NOMO-1 (cell line): Measurements from ENCODE around the gene CYP24A1.

ENCODE experiments used
- DNase-seq, 2 experiments: peaks; one replicate each; lab custom pipeline; 2025; ENCODE audit not compliant: unreplicated experiment in 2 of 2; lab: John Stamatoyannopoulos, UW

CYP24A1 gene

DNA sequence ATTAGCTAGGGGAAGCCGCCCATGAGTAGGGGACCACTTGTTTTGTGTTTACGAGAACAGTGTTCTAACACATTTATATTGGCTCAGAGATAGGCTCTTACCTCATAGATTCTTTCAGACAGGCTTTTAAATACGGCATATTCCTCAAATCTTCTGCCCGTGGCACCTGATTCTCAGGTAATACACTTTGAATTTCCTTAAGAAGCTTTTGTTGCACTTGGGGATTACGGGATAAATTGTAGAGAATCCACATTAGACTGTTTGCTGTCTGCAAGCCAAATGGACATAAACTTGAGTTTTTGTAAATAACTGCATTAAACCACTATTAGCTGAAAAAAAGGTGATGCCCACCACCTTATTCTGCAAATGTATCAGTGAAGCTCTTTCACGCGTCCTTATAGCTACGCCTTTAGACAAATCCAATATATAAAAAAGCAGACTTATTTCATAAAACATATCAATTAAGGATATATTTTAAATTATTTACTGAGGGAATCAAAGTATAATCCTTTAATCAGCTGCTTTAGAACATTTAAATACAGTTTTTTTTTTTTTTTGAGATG is 14.8 kb downstream of the CYP24A1 start:
- DNase-seq = no peak

DNA sequence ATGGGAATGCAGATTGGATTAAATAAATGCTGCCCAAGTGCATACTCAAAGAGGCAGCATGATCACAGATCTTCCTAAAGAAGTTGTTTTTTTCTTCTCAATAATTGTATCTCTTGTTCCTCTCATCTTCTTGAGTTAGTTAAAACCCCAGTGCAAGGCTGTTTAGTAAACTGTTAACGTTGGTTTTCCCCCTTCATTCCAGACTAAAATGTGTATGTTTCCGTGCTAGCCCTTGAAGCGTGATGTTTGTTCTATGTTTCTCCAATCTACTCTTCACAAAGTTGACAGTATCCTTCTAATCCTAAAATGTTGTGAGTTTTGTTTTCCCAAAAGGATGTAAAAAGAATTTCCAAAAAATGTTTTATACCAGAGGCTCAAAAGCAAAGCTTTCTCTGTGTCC is 15.6 kb downstream of the CYP24A1 start:
- no peak for DNase-seq

DNA sequence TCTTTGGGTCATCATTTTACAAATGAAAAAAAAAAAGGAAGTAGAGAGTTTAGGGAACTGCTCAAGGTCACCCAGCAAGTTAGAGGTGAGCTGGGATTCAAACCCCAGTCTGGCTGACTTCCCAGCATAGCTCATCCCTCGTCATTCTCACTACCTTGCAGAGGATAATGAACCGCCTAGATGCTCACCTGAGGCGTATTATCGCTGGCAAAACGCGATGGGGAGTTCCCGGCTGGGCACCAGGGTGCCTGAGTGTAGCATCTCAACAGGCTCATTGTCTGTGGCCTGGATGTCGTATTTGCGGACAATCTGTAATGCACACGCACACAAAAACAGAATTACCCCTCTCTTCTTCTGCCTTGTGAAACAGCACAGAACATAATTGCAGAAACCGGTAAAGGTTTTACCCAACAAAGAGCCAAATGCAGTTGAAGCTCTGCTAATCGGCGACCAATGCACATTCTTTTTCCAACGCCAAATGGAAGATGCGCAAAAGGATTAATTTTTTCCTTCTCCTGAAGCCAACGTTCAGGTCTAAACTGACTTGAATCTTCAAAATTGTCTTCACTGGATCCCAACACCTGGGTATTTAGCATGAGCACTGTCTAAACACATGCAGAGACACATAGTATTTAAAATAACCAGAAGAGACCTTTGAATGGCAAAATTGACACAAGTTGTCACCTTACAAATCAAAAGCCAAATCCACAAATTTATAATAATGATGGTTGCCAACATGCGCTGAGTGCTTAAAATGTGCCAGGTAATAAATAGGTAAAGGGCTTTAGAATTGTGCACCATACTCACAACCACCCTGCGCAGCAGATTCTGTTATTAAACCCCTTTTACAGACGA is 16.6 kb downstream of the CYP24A1 start:
- no peak for DNase-seq

DNA sequence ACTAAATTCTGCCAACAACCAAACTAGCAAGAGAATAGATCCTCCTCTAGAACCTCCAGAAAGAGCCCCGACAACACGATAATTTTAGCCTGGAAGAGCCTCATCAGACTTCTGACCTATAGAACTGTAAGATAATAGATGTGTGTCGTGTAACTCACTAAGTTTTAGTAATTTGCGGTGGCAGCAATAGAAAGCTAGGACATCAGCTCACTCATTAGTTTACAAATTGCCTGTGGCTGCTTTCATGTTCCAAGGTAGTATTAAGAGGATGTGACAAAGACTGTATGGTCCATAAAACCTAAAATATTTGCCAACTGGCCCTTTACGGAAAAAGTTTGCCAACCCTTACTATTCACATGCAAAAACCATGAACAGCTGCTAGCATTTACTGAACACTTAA is 17.3 kb downstream of the CYP24A1 start:
- no peak for DNase-seq

DNA sequence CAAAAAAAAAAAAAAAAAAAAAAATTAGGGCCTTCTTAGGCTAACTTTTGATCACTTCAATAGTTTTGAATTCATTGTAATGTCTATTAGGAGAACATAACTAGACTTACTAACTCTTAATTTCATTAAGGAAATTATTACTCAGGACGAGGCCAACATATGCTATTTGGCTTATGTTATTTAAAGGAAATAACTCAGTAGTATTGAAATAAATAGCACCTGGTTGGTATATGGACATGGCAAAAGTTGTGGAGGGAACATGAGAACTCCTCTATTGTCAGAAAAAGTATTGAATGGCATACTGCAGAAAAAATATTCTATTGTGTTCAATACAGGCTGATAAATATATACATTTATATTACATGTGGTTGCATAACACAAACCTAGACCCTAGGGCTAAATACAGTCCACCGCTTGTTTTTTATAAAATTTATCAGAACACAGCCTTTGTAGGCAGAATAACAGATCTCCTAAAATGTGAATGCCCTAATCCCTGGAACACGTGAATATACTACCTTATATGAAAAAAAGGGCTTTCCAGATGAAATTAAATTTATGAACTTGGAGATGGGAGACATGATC is 18.0 kb downstream of the CYP24A1 start:
- DNase-seq = no peak

DNA sequence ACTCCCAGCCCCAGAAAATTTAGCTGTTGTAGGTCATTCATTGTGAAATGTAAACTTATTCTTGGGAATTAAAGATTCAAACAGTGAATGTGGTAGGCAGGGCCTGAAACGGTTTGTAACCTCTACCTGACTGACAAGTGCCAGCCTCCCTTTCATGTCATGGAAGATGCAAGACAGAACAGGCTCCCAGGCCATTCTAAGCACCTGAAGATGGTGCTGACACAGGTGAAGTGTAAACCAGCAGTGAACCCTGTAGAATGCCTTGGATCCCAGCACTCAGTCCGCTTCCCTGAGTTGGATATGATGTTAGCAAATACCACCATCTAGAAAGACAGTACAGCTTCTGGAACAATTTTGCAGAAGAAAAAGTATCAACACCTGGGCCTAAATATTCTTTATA is 19.3 kb downstream of the CYP24A1 start:
- no peak for DNase-seq

DNA sequence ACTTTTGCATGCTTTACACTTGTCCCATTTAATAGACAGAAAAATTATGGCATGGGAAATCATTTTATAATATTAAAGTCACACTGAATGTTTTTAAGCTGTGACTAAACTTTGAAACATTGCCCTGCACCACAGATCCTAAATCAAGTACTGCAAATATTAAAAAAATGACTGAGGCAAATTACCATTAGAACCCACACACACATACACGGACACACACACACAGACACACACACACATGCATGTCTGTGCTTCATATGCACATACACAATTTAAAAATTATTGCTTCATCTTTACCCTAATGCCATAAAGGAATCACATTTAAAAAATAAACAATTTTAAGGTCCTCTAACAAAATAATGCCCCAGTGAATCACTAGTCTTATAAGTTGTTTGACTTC is 19.9 kb downstream of the CYP24A1 start:
- DNase-seq = no peak

DNA sequence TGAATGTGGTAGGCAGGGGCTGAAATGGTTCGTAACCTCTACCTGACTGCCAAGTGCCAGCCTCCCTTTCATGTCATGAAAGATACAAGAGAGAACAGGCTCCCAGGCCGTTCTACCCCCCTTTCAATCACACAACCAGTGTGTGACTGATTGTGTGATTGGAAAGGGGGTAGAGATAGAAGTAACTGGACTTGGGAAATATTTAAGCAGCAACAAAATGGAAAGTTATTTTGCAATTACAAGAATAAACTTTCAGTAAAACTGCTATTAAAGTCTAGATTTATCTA is 20.8 kb downstream of the CYP24A1 start:
- DNase-seq = no peak

DNA sequence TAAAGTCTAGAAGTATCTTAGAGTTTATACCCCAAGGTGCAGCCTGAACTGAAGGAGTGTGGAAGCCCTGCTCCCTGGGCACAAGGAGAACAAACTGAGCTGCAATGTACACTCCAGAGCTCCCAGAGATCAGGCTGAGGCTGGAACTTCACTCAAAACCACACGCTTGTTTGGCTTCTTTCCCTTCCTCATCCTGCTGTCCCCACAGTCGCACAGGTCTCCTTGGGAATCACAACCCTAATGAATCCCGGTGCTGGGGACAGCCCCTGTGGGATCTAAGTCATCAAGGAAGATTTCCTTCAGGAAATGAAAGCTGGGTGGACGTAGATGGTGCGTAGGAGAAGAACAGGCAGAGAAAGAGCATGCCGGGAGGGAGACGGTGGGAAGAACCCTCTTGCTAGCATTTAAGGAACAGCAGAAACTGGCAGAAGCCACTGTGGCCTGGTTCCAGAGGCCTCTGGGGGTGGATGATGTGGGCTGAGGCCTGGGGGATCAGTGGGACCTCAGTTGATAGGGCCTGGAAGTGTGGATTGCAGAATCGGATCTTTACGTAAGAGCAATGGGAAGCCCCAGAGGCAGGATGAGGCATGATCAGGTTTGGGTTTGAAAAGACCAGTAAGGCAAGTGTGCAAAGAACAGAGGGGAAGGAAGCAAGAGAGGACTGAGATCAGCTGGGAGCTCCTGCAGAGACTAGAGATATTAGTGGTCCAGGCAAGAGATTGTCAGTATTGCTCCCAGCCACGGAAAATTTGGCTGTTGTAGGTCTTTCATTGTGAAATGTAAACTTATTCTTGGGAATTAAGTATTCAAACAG is 21.4 kb downstream of the CYP24A1 start:
- DNase-seq = no peak

DNA sequence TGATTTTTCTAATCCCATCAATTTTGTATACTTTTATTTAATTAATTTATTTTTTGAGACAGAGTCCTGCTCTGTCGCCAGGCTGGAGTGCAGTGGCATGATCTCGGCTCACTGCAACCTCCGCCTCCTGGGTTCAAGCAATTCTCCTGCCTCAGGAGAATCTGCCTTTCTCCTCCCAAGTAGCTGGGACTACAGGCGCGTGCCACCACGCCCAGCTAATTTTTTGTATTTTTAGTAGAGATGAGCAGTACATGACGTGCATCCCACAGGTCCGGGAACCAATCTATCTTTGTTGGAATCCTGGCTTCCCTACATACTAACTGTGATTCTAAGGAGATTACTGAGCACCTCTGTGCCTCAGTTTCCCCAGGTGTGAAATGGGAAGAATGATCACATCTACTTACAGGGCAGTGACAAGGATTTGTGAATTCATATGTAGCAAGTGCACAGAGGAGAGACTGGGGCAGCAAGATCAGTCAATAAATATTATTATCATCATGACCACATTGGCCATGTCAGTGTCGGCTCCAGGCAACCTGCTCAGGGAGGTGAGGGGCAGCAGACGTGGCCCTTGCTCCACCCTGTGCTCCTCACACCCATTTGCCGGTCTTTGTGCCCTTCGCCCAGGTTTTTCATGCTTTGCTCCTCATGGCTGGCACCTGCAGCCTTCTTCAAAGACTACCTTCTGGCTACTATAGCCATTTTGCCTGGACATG is 22.1 kb downstream of the CYP24A1 start:
- no peak for DNase-seq

DNA sequence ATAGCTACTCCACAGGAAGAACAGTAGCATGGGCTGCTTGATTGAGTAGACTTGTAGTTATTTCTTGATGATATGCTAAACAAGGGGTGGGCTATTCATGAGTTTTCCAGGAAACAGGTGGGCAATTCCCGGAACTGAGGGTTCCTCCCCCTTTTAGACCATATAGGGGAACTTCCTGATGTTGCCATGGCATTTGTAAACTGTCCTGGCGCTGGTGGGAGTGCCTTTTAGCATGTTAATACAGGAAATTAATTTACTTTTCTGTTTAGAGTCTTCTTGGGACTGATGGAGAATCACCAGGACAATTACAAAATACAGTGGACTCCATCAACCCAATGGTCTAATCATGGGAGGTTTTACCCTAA is 22.7 kb downstream of the CYP24A1 start:
- DNase-seq = no peak

DNA sequence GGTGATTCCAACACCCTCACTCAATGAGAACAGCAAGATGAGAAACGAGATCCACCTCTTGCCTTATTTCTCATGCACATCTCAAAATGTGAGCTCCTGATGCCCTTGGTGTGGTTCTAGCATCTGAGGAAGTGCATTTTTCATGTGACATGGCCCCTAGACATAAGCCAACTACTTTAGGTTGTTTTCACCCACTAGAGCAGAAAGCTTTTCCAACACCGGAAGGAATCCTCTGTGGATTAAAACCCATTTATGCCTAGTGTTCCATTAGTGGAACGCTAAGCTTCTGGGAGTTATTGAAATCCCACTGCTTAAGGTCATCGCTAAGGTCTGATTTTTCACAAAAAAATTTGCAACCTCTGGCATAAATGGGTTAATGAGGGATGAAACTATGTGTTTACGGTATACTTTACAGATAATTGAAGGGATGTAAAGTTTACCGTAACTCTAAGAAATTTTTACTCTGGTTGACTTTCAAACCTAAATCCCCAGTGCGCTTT is 24.0 kb downstream of the CYP24A1 start:
- no peak for DNase-seq

DNA sequence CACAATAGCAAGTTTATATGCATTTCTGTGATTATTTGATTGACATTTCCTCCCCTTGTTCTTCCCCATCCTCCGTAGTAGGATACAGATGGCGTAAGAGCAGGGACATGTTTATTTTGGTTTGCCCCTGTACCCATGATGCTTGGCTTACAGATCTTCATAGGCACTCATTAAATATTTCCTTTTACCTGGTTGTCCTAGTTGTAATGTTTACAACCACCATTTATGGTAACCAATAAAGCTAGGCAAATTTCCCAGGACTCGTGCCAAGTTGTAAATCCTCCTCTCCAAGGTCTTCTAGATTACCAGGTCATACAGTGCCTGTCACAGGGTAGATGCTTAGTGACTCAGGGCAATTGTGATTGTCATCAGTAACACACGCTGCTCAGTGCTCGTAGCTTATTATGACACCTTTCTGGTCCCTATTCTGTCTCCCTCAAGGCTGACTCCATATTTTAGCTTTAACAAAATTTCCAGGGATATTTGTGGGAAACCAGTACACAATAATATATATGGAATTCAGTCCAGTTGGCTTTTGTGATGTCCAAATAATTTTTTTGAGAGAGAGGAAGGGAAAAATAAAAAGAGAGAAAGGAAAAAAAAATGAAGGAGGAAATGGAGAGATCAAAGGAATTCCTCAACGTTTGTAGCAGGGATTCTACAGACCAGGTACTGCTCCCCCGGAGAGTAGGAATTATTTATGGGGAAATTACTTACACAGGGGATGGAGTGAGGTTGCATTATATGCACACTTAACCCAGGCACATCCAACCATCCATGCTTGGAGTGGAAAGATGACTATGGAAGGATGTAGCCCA is 24.6 kb downstream of the CYP24A1 start:
- DNase-seq = no peak

DNA sequence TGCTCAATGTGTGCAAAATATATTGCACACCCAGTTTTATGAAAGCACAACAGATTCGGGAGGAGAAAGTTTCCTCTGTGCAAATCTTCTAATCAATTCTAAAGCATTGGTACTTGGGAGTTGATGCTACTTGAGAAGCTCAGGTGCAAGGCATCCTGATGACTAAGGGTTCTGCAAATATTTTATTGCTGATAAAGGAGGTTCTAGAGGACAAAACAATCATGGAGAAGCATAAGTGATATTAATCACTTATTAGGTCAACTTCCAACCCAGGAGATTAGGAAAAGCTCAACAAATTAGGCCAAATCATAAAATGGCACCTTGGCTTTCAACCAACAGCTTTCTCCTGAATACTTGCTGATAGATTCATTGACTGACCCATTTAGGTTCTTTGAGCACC is 27.1 kb downstream of the CYP24A1 start:
- no peak for DNase-seq

DNA sequence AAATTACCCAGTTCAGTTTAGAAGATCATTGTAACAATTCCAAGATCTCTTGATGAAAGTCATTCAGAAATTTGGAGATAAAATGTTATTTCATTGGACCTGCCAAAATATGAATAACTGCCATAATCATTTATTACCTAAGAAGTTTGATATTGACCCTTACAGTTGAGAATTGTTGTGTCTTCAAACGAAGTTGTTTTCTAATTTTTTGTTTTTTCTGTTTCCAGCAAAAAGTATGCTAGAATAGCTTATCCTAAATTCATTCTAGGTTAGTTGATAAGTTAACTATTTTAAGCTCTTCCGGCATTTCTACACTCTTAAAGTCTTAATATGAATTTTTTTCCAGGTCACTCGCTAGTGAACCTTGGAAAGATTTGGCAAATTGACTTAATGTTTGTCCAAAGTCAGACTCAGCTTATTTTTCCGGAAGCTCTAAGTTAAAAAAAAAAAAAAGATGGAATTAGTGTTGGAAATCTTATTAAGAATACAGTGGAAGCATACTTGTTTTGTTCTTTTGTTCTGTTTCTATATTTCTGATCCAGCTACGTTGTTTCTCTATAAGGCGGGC is 28.9 kb downstream of the CYP24A1 start:
- DNase-seq = no peak

DNA sequence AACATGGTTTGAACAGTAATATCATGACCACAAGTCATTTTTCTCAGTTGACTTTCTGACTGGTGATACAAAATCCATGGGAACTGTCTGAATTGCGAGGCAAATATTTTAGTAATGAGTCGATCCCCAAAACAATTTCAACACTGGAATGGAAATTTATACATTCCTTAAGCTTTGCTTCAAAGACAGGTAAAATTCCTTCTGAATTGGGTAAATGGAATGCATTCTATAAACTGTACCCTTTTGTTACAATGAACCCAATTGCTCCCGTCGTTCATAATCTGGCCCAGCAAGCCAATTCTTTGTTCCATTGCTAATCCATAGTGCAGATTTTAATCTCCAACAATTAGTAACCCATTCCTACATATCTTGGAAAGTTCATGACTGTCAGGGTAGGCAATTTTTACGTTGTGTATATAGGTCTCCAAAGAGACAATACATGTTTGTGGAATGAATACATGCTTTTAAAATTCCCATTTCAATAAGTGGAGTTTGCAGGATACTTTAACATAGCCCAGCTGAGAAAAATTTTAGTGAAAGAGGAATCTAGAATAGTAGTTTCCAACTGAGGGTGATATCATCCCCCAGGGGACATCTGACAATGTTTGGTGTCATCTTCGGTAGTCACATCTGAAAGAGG is 32.7 kb downstream of the CYP24A1 start:
- DNase-seq = no peak

DNA sequence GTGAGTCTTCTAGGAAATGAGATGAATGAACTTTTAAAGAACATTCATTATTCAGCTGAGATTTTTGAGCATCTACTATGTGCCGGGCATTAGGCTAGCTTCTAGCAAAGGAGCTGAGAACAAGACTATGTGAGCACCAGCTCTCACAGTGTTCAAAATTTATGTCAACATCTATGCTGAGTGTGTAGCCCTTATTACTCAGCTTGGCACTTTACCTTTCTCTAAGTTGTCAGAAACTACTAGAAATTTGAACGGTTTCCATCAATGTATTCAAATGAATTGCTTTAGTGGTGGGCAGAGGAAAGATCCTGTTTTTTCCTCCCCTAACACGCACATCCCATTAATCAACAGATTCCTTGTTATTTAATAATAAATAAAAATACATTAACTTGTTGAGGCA is 33.3 kb downstream of the CYP24A1 start:
- no peak for DNase-seq

DNA sequence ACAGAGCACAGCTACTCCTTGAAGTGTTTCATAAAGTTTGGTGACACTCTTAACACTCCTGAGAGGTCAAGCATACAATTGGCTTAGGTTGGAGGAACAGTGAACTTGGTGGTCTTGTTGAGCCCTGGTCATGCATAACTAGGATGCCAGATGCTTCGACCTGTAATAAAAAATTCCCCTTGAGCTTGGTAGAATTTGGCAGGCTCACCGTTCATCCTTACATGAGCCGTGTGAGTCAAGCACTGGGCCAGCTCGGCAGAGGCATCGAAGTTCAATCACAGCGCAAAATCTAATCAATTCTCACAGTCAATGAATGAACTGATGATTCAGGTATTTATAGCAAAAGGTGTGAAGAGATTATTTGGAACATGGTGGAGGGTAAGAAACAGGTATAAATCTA is 33.7 kb downstream of the CYP24A1 start:
- DNase-seq = no peak

DNA sequence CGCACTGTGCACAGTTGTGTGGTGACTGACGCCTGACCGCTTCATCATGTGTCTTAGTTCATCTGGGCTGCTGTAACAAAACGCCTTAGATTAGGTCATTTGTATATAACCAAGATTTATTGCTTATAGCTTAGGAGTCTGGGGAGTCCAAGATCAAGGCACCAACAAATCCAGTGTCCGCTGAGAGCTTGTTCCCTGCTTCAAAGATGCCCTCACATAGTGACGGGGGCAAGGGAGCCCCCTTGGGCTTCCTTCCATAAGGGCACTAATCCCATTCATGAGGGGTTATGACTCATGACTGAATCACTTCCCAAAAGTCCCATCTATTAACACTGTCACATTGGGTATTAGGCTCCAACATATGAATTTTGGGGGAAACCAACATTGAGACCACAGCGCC is 34.6 kb downstream of the CYP24A1 start:
- DNase-seq = no peak
